HG03175 (cell line): ENCODE results near the gene DAND5.
A peak's percentile ranks its signal among the peaks of the same experiment; 100 is the strongest.
"Not testable (repeated sequence)": the region's sequence is repeated elsewhere in the genome, so short reads cannot be mapped to it uniquely, and the experiment has no call there.

Experiments
- ATAC-seq: cut with Tn5 transposase; IDR thresholded peaks from one replicate; pipeline ENCODE4 v1.9.1; 2021; ENCODE audit warnings: mild to moderate bottlenecking, moderate library complexity; ENCODE audit not compliant: unreplicated experiment

The DAND5 gene

GRCh38 chr19:12945479-12946091 lies 23.8 kb upstream of the DAND5 start, which contains the start of gene RAD23A:
TSS of gene RAD23A (plus strand) at chr19:12945862. CDS start at chr19:12945949, 87 bp downstream.
- ATAC-seq = peak; percentile 83

- peak; percentile 41 for ATAC-seq
Observed at GRCh38 chr19:12946092-12946721, 23.2 kb upstream of the DAND5 start.

DNA sequence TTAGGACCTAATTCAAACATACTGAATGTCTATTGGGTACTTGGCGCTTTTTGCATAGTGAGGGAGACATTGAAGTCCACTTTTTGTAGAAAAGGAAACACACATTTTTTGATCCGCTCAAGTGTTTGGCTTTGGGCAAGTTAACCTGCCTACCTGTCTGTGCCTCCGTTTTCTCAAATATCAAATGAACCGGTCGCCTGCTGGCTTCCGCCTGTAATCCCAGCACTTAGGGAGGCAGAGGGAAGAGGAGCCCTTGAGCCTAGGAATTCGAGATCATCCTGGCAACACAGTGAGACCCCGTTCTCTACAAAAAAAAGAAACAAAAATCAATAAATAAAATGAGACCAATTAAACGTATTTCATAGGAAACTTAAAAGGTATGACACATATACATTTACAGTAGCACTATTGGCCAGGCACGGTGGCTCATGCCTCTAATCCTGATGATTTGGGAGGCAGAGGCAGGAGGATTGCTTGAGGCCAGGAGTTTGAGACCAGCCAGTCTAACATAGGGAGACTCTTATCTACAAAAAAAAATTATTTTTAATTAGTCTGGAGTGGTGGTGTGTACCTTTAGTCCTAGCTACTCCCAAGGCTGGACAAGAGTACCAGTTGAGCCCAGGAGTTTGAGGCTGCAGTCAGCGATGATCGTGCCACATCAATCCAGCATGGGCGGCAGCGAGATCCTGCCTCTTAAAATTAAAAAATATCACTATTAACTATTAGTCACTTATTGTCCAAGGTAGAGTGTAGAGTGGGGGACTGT lies 22.5 kb upstream of the DAND5 start:
- ATAC-seq = no peak

- ATAC-seq = no peak
Observed at GRCh38 chr19:12947702-12948611, 21.4 kb upstream of the DAND5 start.

- ATAC-seq = no peak
Observed at GRCh38 chr19:12948612-12949362, 20.6 kb upstream of the DAND5 start.

DNA sequence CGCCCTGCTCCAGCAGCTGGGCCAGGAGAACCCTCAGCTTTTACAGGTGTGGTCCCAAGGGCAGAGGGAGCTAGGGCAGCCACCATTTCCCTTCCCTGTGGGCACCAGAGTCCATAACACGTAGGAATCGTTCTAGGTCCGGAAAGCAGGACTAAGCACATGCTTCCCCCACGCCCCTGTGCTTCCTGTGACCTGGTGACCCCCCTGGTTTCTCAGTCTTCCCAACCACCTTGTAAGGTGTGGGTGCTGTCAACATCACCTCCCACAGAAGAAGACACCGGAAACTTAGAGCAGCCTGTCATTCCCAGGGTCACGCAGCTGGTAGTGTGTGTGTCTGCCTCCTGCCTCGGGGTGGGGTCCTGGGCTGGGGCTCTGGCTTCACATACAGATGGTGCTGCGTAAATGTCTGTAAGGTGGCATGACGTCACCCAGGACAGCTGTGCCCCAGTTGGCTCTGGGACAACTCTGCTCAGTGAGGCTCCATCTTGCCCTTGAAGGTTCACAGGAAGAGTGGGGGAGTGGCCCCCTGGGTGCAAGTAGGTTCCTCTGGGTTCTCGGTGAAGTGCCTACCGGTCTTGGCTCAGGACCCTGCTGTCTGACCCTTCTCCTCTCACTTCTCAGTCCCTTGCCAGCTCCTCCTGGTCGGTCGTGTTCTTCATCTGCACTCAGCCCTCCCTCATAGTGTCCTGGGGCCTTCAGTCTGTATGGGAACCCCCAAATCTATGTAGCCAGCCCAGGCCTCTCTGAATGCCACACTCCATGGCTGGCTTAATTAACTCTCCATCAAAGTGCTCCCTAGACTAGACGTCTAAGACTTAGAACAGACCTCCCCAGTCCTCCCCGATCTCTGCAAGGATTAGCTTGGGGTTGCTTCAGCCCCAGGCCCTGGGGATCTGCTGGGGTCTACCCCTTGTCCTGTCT lies 19.8 kb upstream of the DAND5 start:
- ATAC-seq = no peak

DNA sequence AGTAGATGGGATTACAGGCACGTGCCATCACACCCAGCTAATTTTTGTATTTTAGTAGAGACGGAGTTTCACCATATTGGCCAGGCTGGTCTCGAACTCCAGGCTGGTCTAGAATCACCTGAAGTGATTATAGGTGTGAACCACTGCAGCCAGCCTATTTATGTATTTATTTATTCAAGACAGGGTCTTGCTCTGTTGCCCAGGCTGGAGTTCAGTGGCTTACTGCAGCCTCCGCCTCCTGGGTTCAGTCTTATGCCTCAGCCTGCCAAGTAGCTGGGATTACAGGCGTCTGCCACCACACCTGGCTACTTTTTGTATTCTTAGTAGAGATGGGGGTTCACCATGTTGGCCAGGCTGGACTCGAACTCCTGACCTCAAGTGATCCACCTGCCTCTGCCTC lies 17.3 kb upstream of the DAND5 start:
- not testable (repeated sequence) for ATAC-seq

GRCh38 chr19:12952488-12953137 lies 16.8 kb upstream of the DAND5 start:
- ATAC-seq = no peak

DNA sequence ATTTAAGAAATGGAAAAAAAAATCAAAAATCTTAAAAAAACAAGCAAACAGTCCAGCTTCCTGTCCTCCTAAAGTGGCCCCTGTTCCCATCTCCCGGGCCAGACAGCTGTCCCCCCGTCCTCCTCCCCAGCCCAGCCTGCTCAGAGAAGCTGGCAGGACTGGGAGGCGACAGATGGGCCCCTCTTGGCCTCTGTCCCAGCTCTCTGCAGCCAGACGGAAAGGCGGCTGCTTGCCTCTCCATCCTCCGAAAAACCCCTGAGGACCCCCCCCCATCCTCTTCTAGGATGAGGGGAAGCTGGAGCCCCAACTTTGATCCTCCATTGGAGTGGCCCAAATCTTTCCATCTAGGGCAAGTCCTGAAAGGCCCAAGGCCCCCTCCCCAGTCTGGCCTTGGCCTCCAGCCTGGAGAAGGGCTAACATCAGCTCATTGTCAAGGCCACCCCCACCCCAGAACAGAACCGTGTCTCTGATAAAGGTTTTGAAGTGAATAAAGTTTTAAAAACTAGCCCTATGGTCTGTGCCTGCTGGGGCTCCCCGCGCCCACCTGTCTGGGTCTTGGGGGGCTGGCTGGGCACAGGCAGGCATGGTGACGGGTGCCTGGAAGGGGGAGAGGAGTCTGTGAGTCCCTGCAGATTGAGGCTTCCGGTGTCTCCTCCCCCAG lies 16.1 kb upstream of the DAND5 start:
- no peak for ATAC-seq

GRCh38 chr19:12953799-12954611 lies 15.4 kb upstream of the DAND5 start:
- ATAC-seq = no peak

DNA sequence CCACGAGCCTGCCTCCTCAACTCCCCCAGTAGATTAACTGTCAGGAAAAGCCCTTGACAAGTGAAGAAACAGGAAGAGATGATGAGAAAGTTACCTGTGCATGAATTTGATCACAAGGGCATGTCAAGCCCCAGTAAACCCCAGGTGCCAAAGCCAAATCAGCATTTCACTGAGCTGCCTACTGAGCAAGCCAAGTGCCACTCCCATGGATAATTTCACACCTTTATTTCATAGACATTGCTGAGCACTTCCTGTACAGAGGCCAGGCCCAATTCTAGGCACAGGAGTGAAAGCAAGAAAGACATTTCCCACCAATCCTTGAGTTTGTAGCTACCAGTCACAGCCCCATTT lies 14.8 kb upstream of the DAND5 start:
- no peak for ATAC-seq

GRCh38 chr19:12955575-12955974 lies 13.8 kb upstream of the DAND5 start:
- not testable (repeated sequence) for ATAC-seq

- ATAC-seq = no peak
Observed at GRCh38 chr19:12955996-12956395, 13.4 kb upstream of the DAND5 start.

GRCh38 chr19:12956446-12957388 lies 12.7 kb upstream of the DAND5 start, which contains the start of gene GADD45GIP1:
TSS of gene GADD45GIP1 (minus strand) at chr19:12957223. CDS start at chr19:12957212, 11 bp downstream.
- ATAC-seq = peak; percentile 71

GRCh38 chr19:12957389-12957952 lies 11.9 kb upstream of the DAND5 start:
- ATAC-seq = not testable (repeated sequence)

- ATAC-seq = no peak
Observed at GRCh38 chr19:12959481-12959880, 9.9 kb upstream of the DAND5 start.
